Right lung (tissue), 10 donors: Measurements from ENCODE around the gene ANO6. TPM values are rescaled to one million over a fixed set of nuclear protein-coding genes. Genes with fewer than 3 reads are reported as not detected.
A peak's percentile ranks its signal among the peaks of the same experiment; 100 is the strongest.
"Not testable (repeated sequence)": the region's sequence is repeated elsewhere in the genome, so short reads cannot be mapped to it uniquely, and the experiment has no call there.

Experiments
- DNase-seq, 2 donors: peaks; one replicate each; pipeline ENCODE4 v3.0.0-alpha.2; 2013
- long read RNA-seq, 8 donors: transcript quantifications; one replicate each; lab custom pipeline, GENCODE V29; 2026
- polyA plus RNA-seq, 5 donors: library from polyadenylated mRNA; unstranded; fragments of 120-200 nt; gene quantifications; one replicate each; pipeline versions ENCODE4 v1.2.1 to v1.2.3, GENCODE V29; 2013; ENCODE audit warnings: inconsistent platforms in 1 of 5, low replicate concordance in 1 of 5; ENCODE audit not compliant: insufficient read length in 5 of 5, insufficient read depth in 1 of 5

Gene ANO6, protein sequence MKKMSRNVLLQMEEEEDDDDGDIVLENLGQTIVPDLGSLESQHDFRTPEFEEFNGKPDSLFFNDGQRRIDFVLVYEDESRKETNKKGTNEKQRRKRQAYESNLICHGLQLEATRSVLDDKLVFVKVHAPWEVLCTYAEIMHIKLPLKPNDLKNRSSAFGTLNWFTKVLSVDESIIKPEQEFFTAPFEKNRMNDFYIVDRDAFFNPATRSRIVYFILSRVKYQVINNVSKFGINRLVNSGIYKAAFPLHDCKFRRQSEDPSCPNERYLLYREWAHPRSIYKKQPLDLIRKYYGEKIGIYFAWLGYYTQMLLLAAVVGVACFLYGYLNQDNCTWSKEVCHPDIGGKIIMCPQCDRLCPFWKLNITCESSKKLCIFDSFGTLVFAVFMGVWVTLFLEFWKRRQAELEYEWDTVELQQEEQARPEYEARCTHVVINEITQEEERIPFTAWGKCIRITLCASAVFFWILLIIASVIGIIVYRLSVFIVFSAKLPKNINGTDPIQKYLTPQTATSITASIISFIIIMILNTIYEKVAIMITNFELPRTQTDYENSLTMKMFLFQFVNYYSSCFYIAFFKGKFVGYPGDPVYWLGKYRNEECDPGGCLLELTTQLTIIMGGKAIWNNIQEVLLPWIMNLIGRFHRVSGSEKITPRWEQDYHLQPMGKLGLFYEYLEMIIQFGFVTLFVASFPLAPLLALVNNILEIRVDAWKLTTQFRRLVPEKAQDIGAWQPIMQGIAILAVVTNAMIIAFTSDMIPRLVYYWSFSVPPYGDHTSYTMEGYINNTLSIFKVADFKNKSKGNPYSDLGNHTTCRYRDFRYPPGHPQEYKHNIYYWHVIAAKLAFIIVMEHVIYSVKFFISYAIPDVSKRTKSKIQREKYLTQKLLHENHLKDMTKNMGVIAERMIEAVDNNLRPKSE
- 10 to 100 TPM; 41.6 to 73.6 (median 64.2) TPM for polyA plus RNA-seq
- long read RNA-seq, donor 1, full-length matches to known transcripts, result 9 of 9 reads
- long read RNA-seq, donor 1, partial matches to known transcripts, result 0 of 9 reads
- long read RNA-seq, donor 1, other reads (novel, unspliced or antisense), result 0 of 9 reads
- long read RNA-seq, donor 2, full-length matches to known transcripts, result 2 of 2 reads
- long read RNA-seq, donor 2, partial matches to known transcripts, result 0 of 2 reads
- long read RNA-seq, donor 2, other reads (novel, unspliced or antisense), result 0 of 2 reads
- long read RNA-seq, donor 3, full-length matches to known transcripts, result 5 of 18 reads
- long read RNA-seq, donor 3, partial matches to known transcripts, result 13 of 18 reads
- long read RNA-seq, donor 3, other reads (novel, unspliced or antisense), result 0 of 18 reads
- long read RNA-seq, donor 4, full-length matches to known transcripts, result 5 of 5 reads
- long read RNA-seq, donor 4, partial matches to known transcripts, result 0 of 5 reads
- long read RNA-seq, donor 4, other reads (novel, unspliced or antisense), result 0 of 5 reads
- long read RNA-seq, donor 5, full-length matches to known transcripts, result 6 of 11 reads
- long read RNA-seq, donor 5, partial matches to known transcripts, result 5 of 11 reads
- long read RNA-seq, donor 5, other reads (novel, unspliced or antisense), result 0 of 11 reads
- long read RNA-seq, donor 6, full-length matches to known transcripts, result 7 of 7 reads
- long read RNA-seq, donor 6, partial matches to known transcripts, result 0 of 7 reads
- long read RNA-seq, donor 6, other reads (novel, unspliced or antisense), result 0 of 7 reads
- long read RNA-seq, donor 7, full-length matches to known transcripts, result 1 of 1 reads
- long read RNA-seq, donor 7, partial matches to known transcripts, result 0 of 1 reads
- long read RNA-seq, donor 7, other reads (novel, unspliced or antisense), result 0 of 1 reads
- long read RNA-seq, donor 8, full-length matches to known transcripts, result 1 of 13 reads
- long read RNA-seq, donor 8, partial matches to known transcripts, result 12 of 13 reads
- long read RNA-seq, donor 8, other reads (novel, unspliced or antisense), result 0 of 13 reads

DNA sequence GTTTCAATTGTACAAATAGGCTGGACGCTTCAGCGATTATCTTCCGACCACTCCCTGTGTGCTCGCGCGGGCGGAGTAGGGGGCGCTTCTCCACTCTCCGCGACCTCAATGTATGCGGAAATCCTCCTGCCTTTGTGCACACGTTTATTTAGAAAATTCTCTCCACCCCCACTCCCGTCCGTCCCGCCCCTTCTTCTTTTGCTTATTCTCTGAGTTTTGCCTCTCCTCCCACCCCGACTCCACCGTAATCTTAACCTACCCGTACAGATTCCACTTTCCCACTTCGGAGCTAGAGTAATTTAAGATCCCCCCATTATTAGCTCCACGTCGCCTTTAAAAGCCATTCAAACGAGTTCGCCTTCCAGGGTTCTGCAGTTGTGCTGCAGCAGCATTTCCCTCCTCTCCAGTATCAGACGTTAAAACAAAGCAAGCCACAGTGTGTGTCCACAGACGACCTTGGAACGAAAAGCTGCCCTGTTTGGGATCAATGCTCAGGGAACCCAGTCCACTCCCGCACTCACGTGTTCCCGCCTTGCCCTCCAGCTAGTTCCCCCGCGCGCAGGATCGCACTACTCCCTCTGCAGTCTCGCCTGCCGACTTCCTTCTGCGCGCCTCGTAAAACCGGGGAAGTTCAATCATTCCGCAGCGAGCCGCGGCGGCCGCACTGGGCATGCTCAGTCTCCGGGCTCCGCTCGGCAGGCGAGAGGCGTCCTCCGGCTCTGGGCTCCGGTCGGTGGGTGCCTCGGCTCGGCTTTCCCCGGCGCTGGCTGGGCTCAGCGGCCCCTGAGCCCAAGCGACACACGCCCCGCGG is at the start of gene ANO6:
Gene ANO6, plus strand, starts transcription at position 677 of the 811 bp plus-strand sequence. CDS start 227 bp downstream, outside the sequence.
- DNase-seq, result peak; percentile 85 to 86

DNA sequence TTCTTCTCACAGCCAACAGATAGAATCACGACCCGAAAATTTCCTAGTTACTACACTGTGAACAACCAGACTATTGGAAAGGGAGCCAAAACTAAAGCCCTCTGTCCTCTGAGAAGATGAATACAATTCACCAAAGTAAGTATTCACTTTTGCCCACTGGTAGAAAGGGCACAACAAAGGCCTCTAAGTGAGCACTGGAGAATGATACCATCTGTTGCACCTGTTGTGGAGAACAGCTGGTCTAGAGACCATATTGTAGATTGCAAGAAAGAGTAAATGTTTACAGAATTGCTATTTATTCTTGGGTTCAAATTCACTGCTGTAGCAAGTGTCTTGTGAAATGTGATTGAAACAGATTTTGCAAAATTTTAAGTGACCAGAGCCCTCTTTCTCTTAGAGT is 46.9 kb upstream of the ANO6 start:
- DNase-seq, result no peak

DNA sequence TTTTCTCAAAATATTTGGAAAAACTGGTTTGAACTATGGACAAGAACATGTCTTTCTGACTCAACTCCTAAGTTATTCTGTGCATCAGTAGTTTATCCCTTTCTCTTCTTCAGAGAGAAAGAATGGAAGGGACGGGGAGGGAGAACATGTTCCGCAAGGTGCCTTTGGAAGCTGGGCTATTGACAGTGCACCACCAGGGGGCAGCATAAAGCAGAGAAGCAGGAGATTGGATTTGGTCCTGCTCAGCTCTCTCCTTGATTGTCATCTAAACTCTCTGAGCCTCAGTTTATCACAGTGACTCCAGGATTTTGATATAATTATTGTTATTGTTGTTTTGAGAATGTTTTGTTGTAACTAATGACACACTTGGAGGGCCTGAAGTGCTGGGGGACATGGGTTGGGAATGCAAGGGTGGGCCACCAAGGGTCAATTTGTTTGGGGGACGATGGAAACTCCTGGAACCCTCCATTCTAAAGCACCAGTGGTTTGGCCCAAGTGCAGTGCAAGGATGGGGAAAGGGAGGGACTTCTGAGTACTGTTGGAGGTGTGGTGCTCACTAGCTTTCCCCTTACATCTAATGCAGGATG is 45.3 kb upstream of the ANO6 start:
- peak; percentile 29 to 42 for DNase-seq

DNA sequence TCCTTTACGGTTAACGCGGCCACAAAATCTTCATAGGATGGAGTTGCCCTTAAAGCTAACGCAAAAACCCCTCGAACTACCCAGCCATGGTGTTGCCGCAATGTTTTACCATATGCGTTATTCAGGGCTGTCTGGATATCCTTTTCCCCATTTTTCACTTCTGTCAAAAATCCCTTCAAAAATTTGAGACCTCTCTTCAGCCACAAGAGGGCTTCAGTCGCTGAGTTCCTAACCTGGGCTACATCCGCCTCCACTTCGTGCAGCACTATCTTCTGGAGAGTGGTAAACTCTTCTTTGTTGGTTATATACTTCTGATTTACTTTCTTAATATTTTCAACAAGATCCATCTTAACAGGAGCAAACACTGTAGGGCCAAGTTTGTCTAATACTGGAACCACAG is 42.6 kb upstream of the ANO6 start:
- DNase-seq, result not testable (repeated sequence)

DNA sequence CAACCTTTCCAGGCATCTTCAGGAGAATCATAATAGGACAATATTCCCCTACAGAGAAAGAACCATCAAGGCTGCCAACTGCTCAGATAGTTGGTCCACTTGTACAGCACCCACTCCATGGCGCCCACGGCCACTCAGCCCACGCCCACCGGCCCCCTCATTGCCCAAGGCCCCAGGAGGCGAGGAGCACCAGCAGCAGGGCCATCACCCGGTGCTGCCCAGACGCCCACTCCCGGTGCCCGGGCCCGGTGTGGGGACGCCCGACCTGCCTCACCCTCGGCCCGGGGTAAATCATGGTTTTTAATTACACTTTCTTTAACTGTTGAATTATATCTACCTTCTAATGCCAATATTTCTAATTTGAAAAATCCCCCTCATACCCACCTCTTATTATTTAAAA is 41.3 kb upstream of the ANO6 start:
- DNase-seq, result no peak

DNA sequence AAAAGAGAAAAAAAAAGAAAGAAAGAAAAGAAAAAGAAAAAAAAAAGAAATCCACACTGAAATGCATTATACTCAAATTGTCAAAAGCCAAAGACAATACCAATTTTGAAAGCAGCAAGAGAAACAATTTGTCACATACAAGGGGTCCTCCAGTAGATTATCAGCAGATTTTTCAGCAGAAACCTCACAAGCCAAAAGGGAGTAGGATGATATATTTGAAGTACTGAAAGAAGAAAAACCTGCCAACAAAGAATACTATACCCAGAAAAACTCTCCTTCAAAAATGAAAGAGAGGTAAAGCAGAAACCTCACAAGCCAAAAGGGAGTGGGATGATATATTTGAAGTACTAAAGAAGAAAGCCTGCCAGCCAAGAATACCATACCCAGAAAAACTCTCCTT is 37.1 kb upstream of the ANO6 start:
- DNase-seq, result no peak

DNA sequence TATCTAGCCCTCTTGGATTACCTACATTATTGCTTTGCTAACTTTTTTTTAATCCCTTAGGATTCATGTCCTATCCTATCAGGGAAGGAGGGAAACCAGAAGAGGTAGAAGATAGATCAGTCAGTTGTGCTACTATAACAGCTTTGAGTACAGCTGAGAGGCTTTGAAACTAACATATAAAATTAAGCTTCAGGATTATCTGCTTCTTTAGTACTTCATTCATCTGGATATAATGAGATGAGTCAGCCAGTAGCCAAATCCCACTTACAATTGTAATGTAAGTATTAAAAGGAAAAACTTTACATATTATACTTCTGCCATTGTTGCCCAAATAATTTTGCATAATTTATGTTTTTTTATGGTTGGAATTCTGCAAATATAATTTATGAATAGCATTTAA is 33.4 kb upstream of the ANO6 start:
- DNase-seq, result no peak

DNA sequence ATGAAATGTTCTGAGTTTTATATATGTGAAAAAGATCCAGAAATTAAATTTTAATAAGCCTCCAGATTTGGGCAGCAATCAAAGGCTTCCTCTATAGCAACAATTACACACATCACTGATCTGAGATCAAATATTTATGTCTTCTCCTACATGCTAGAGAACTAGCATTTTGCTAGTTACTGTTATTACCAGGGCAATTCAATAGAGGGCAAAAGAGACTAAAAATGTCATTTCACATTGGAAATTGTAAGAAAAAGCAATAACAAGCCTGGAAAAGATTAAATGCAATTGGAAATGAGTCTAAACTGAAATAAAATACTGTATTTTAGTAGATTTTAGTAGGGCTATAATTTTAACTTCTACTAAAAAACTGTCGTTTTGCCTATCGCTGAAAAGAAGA is 32.6 kb upstream of the ANO6 start:
- no peak for DNase-seq

DNA sequence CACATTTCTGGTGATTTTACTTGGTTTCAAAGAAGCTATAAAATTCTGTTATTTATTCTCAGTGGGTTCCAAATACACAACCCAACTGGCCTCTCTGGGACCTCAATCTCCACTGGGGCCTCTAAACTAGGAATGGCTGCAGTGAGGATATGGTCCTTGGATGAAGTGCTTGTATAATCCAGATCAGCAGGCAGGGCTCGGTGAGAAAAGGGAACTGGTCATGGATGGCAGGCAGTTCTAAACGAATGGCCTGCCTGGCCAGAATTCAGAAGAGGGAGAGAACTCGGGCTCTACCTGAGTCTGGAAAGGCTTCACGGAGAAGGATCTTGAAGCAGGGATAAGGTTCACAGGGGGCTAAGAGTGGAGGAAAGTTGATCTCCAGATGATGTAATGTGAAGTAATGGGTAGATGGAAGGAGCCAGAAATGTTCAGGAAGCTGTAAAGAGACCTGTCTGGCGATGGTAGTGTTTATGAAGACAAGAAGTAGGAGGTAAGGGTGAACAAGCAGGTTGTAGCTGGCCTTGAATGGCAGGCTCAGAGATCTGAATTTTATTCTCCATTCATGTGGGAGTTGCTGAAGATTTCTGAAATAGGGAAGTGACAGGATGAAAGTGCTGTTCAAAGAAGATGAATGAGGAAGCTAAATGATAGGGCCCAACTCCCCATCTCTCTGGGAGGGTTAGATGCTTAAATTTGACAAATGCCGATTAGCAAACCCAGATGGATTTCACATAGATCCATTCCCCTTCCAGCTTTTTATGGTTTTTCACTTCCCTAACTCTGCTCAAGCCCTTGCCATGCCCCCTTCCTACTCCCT is 31.5 kb upstream of the ANO6 start:
- no peak for DNase-seq

DNA sequence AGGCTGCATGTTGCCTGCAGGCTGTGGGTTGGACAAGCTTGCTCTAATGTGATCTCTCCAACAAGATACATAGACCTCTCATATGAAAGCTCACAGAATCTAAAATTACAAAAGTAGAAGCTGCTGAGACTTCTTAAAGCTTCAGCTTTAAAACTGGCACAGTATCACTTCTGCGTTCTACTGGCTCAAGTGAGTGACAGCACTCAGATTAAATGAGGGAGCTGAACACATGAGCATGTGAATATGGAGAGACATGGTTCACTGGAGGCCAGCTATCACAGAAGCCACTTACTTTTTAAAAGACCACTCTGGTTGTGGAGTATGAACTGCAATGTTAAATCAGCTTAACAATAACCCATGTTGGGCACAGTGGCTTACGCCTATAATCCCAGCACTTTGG is 29.1 kb upstream of the ANO6 start:
- no peak for DNase-seq

DNA sequence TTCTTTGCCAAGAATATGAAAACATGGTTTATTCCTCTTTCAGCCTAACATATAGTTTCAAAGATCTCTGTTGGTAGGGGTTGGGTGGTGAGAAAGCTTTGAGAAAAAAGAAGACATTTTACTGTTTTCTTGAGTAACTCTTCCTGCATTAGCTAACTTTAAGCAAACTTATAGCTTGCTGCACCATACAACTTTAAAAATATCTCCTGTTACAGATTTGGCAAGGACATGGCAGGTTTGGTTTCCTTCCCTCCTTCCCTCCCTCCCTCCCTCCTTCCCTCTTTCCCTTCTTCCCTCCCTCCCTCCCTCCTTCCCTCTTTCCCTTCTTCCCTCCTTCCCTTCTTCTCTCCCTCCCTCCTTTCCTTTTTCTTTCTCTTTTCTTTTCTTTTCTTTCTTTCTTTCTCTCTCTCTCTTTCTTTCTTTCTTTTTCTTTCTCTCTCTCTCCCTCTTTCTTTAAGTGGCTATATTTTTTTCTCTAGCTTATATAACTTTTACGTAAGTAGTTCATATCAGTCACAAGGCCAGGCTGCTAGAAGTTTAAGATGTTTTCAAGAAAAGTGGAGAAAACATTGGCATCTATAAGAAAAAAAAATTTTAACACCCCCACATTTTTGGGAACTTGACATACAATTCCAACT is 26.0 kb upstream of the ANO6 start:
- no peak for DNase-seq

DNA sequence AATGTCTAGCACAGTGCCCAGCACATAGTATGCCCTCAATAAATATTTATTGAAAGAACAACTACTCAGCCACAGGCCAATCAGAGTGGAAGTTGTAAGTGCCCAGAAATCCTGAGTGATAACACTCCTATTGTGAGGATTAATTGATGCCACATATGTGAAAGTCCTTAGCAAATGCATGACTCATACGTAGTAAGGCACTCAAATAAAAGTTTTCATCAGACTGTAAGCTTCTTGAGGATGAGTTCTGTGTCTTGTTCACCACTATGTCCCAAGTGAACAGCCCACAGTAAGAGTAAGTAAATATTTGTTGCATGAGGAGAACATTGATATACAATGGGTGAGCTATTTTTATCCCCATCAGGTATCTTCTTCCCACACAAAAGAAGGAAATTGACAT is 24.7 kb upstream of the ANO6 start:
- no peak for DNase-seq

DNA sequence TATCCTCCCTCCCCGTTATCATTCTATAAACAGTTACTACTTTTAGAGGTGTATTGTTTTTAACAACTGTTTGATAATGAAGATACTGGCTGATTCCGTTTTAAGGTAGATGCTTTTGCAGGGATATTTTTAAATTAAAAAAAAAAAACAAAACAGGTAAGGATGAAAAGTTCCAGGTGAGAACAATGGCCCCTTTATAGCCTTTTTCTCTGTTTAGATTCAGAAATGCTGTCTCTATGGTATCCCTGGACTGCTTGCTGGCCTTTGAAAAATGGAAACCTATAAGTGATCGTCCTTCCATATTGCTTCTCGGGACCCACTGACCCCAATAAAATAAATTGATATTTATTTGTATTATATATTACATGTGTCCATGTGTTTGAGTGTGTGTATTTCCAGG is 23.2 kb upstream of the ANO6 start:
- DNase-seq, result no peak

DNA sequence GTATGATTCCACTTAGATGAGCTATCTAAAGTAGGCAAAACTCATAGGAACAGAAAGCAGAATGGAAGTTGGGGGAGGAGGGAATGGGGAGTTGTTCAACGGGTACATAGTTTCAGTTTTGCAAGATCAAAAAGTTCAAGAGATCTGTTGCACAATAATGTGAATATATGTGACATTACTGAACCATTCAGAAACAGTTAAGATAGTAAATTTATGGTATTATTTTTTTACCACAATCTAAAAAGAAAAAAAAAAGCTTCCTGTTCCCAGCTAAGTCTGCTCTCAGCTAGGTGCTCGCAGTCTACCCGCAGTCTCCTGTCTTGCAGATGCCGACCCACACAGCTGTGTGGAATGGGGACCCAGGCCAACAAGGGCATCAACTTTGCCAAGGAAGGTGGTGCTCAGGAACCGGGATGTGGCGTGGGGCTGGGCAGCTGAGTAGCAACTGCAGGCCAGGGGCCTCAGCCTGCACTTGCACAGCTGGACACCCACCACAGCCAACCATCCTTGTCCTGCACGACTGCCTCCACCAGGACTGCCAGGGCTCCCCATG is 15.3 kb upstream of the ANO6 start:
- no peak for DNase-seq

DNA sequence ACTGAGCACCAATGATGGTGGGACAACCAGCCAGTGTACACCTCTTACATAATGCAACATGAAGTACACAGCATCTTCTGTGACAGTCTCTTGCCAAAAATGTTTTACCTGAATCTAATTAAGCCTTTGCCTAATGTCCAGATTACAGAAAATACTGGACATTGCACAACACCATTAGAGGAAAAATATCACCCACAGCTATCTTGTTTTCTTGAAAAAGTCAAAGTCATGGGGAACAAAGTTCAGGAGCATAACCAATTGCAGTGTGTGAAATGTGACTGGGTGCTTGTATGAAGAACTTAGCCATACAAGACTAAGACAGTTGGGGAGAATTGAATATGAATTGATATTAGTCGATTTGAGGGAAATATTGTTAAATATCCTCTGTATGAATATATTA is 12.1 kb upstream of the ANO6 start:
- DNase-seq, result no peak

DNA sequence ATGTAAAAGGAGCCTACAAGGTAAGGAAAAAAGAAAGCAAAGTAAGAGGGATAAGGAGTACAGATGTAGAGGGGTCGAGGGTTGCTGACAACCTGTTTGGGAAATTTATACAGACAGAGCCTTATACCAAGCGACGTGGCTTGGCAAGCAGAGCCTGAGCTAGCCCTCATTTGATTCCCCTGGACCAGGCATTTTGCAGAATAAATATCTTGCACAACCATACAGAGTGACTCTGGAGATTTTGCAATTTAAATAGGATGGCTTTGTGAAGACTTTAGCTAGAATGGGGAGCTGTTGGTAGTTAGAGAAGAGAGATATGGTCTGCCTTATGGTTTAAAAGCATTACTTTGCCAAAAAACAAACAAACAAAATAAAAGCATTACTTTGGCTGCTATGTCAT is 11.1 kb upstream of the ANO6 start:
- no peak for DNase-seq

DNA sequence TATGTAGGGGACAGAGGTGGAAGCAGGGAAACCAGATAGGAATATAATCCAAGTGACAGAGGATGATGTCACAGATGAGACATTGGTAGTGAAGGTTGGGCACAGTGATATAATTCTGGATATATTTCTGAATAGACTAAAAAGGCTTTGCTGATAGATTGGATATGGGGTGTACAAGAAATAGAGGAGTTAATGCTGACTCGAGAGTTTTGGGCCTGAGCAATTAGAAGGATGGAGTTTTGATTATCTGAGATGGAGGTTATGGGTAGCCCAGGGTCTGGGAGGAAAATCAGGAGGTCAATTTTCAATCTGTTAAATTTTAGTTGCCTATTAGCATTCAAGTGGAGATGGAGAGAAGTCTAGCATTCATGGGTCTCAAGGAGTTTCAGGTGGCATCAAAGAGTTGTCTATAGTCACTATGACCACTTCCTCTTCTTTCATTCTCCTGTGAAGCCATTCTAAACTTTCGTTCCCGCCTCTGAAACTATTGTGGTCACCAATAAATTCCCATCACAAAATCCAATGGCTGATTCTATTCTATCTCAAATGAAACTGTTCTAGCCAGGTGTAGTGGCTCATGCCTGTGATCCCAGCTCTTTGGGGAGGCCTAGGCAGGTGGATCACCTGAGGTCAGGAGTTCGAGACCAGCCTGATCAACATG is 10.6 kb upstream of the ANO6 start:
- DNase-seq, result no peak
